Upper lobe of left lung (tissue), 4 donors: Measurements from ENCODE around the gene FAF1.

ENCODE experiments used
- EP300 ChIP-seq, 4 donors: sonication (generic); formaldehyde crosslinking; IDR thresholded peaks; one replicate each; pipeline ENCODE4 v1.5.1; 2017; ENCODE audit warnings: antibody characterized with exemption in 4 of 4, control low read depth in 2 of 4
- POLR2A ChIP-seq, 4 donors: fragments of 450-650 bp; IDR thresholded peaks; one replicate each; pipeline ENCODE4 v1.5.1; 2016 to 2017; ENCODE audit warnings: antibody characterized with exemption in 4 of 4, mild to moderate bottlenecking in 2 of 4
- TF ChIP-seq, protein P1 (sequence below), 6 experiments: fragments of 450-650 bp in 4 of 6; fragments of 200-600 bp in 2 of 6; sonication (generic) in 2 of 6; IDR thresholded peaks; one replicate each; pipeline ENCODE4 v1.5.1; 2016 to 2019; ENCODE audit warnings: antibody characterized with exemption in 6 of 6

DNA sequence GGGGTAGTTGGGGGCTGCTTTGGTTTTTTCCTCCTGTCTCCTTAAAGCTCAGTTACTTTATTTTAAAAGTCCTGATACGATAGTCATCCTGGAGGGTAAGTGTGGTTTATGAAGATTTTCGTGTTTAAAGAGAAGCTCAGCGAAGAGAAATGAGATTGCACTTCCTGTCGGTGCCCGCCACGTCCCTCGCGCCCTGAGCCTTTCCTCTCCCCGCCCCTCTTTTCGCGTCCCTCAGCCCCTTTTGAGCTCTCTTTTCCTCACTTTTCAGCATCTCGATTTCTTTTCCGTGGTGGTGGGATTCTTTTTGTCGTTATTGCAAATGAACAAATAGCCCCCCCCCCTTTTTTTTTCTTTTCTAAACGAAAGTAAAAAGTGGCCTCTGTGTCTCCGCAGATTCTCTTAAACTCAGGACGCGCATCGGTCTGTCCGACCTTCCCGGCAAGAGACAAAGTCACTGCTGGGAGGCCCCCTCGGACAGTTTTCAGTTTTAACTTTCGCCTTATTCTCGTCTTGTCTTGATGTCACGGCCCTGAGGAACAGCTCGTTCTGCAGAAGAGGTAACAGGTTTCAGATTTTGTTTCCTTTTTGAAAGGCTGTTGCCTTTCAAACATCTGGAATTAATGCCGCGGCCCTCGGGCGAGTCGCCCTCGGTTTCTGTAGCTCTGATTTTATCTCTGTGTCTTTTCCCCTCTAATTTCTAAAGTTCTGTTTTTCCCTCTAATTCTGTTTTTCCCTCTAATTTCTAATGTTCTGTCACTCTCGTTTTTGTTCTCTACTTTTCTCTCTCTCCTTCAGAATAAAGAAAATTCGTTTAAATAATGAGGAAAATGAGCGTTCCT is 535.8 kb downstream of the FAF1 start:
- TF ChIP-seq, protein P1, sequence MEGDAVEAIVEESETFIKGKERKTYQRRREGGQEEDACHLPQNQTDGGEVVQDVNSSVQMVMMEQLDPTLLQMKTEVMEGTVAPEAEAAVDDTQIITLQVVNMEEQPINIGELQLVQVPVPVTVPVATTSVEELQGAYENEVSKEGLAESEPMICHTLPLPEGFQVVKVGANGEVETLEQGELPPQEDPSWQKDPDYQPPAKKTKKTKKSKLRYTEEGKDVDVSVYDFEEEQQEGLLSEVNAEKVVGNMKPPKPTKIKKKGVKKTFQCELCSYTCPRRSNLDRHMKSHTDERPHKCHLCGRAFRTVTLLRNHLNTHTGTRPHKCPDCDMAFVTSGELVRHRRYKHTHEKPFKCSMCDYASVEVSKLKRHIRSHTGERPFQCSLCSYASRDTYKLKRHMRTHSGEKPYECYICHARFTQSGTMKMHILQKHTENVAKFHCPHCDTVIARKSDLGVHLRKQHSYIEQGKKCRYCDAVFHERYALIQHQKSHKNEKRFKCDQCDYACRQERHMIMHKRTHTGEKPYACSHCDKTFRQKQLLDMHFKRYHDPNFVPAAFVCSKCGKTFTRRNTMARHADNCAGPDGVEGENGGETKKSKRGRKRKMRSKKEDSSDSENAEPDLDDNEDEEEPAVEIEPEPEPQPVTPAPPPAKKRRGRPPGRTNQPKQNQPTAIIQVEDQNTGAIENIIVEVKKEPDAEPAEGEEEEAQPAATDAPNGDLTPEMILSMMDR (IDR thresholded peaks at IDR 0.05) = no peak
- TF ChIP-seq POLR2A (IDR thresholded peaks at IDR 0.05) (no peak), EP300 (IDR thresholded peaks at IDR 0.05) (no peak)
